K562 (cell line): ENCODE data around the gene C2orf42. TPM values are rescaled to one million over a fixed set of nuclear protein-coding genes. Genes with fewer than 3 reads are reported as not detected.

ENCODE experiments used
- ARHGAP35 ChIP-seq: fragments of 450-650 bp; IDR thresholded peaks from 2 replicates; pipeline ENCODE4 v1.6.1; 2018; ENCODE audit not compliant: partially characterized antibody
- NFE2L1 ChIP-seq: fragments of 450-650 bp; IDR thresholded peaks from 2 replicates; pipeline ENCODE4 v1.6.1; 2016; ENCODE audit warnings: missing genetic modification characterization, low read depth, mild to moderate bottlenecking, missing compliant biosample characterization, moderate library complexity, borderline replicate concordance
- TAF1 ChIP-seq: IDR thresholded peaks from 2 replicates; pipeline ENCODE4 v1.6.1; 2011; ENCODE audit warnings: mild to moderate bottlenecking, low read length, moderate library complexity; ENCODE audit not compliant: insufficient read depth, control insufficient read depth, severe bottlenecking; ENCODE audit errors: extremely low read depth
- ZNF639 ChIP-seq, 2 experiments: fragments of 200-800 bp in 1 of 2; sonication (Bioruptor generic) in 1 of 2; sonication (generic) in 1 of 2; formaldehyde crosslinking in 1 of 2; IDR thresholded peaks in 1 of 2; conservative IDR thresholded peaks in 1 of 2; 2 replicates each; pipeline versions ENCODE4 v1.5.0 to v1.6.1; 2016 to 2020; ENCODE audit warnings: missing compliant biosample characterization in 1 of 2, missing genetic modification characterization in 1 of 2, missing genetic modification reagents in 1 of 2
- ZNF668 ChIP-seq: fragments of 250-450 bp; sonication (Bioruptor Pico); IDR thresholded peaks from 2 replicates; pipeline ENCODE4 v1.8.0; 2022; ENCODE audit warnings: mild to moderate bottlenecking, inconsistent platforms
- ZNF778 ChIP-seq: fragments of 450-650 bp; formaldehyde crosslinking; IDR thresholded peaks from 2 replicates; pipeline ENCODE4 v1.4.0; 2020; ENCODE audit warnings: mild to moderate bottlenecking, moderate library complexity
- polyA plus RNA-seq, 8 experiments: library from polyadenylated mRNA; depleted of rRNA in 4 of 8; stranded (reverse) in 5 of 8; unstranded in 3 of 8; fragments of >200 nt; fragmentation: Nextera tagmentation in 2 of 8; fragmentation: Illumina TruSeq in 1 of 8; extraction: Ambion mirVana in 2 of 8; extraction: Trizol in 1 of 8; gene quantifications; 2 replicates each; pipeline versions ENCODE4 v1.2.1 to v1.2.3, GENCODE V29; 2011 to 2014; ENCODE audit warnings: inconsistent platforms in 1 of 8, missing spikeins in 1 of 8
- total RNA-seq, 7 experiments: library from RNA; depleted of rRNA in 6 of 7; stranded (reverse); fragments of >200 nt in 6 of 7; fragmentation: Illumina TruSeq in 2 of 7; extraction: Trizol in 2 of 7; gene quantifications; 2 replicates each; pipeline versions ENCODE4 v1.2.1 to v1.2.3, GENCODE V29; 2011 to 2021; ENCODE audit warnings: low replicate concordance in 1 of 7
- TF ChIP-seq, protein P1 (sequence below): fragments of 250-450 bp; sonication (Bioruptor Pico); IDR thresholded peaks from 2 replicates; pipeline ENCODE4 v1.6.1; 2021; ENCODE audit warnings: mild to moderate bottlenecking
- TF ChIP-seq, protein P2 (sequence below): fragments of 450-650 bp; formaldehyde crosslinking; IDR thresholded peaks from 2 replicates; pipeline ENCODE4 v1.4.0; 2020; ENCODE audit warnings: mild to moderate bottlenecking, moderate library complexity
- TF ChIP-seq, protein P3 (sequence below): sonication (generic); formaldehyde crosslinking; IDR thresholded peaks from 2 replicates; pipeline ENCODE4 v1.8.1; 2023; ENCODE audit warnings: mild to moderate bottlenecking, missing genetic modification reagents

The C2orf42 gene
- total and polyA plus RNA-seq, 9 of the 15 experiments (the other 6 are each of a cell fraction or from before 2014, with no cell fraction given), result 4.6 to 10.9 (median 7.5) TPM

GRCh38 chr2:70141902-70142589 lies 48.8 kb downstream of the C2orf42 start (continued):
- TF ChIP-seq, protein P1, sequence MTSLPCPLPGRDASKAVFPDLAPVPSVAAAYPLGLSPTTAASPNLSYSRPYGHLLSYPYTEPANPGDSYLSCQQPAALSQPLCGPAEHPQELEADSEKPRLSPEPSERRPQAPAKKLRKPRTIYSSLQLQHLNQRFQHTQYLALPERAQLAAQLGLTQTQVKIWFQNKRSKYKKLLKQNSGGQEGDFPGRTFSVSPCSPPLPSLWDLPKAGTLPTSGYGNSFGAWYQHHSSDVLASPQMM (CRISPR knock-in tag), result no peak
- TF ChIP-seq ZNF639 (CRISPR knock-in tag; conservative IDR thresholded peaks at IDR 0.05 in 1 of 2, IDR thresholded peaks at IDR 0.05 in 1 of 2) (peak in 1 of 2 experiments; percentile 93; a peak in 2 of 4 replicates), ZNF778 (no peak), TAF1 (no peak), NFE2L1 (tag) (no peak), ZNF668 (CRISPR knock-in tag) (no peak), ARHGAP35 (no peak)
- TF ChIP-seq, protein P2, sequence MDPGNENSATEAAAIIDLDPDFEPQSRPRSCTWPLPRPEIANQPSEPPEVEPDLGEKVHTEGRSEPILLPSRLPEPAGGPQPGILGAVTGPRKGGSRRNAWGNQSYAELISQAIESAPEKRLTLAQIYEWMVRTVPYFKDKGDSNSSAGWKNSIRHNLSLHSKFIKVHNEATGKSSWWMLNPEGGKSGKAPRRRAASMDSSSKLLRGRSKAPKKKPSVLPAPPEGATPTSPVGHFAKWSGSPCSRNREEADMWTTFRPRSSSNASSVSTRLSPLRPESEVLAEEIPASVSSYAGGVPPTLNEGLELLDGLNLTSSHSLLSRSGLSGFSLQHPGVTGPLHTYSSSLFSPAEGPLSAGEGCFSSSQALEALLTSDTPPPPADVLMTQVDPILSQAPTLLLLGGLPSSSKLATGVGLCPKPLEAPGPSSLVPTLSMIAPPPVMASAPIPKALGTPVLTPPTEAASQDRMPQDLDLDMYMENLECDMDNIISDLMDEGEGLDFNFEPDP (CRISPR knock-in tag), result no peak
- TF ChIP-seq, protein P3, sequence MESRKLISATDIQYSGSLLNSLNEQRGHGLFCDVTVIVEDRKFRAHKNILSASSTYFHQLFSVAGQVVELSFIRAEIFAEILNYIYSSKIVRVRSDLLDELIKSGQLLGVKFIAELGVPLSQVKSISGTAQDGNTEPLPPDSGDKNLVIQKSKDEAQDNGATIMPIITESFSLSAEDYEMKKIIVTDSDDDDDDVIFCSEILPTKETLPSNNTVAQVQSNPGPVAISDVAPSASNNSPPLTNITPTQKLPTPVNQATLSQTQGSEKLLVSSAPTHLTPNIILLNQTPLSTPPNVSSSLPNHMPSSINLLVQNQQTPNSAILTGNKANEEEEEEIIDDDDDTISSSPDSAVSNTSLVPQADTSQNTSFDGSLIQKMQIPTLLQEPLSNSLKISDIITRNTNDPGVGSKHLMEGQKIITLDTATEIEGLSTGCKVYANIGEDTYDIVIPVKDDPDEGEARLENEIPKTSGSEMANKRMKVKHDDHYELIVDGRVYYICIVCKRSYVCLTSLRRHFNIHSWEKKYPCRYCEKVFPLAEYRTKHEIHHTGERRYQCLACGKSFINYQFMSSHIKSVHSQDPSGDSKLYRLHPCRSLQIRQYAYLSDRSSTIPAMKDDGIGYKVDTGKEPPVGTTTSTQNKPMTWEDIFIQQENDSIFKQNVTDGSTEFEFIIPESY (CRISPR knock-in tag), result no peak
